ENCODE data around the gene S100A7A. TPM values are rescaled to one million over a fixed set of nuclear protein-coding genes. Genes with fewer than 3 reads are reported as not detected.

The S100A7A gene
- total and polyA plus RNA-seq, 2 of the 4 experiments (the other 2 are of a cell fraction): not detected

DNA sequence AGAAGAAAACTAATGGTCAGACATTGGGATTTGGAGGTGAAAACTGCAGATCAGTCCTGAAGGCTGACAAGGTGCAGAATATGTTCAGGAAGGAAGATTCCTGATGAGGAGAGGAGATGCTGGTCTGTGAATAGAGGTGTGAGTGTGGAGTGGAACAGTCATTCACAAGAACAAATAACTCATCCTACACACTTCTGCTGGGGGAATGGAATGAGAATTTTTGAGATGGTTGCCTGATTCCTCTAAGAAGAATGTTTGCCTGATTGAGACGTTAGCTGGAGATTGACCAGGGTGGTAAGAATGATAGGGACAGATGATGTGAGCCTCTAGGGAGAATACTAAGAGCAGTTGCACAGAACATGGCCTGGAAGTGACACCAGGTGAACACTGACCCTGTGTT, 40.1 kb downstream of the S100A7A start:
- Histone ChIP-seq H3K27me3 (ENCODE audit: control insufficient read depth, insufficient read depth, low read length) (peaks cover 4% of the 10 kb centered on the region; the same call in 1 of the 2 replicates), H2AFZ (replicated peaks; ENCODE audit: low read length, poor library complexity) (no peak overlapping the region), H2AK5ac (ENCODE audit: low read depth, low read length) (no peak overlapping the region), H3K27ac (ENCODE audit: insufficient read depth, low read length) (no peak overlapping the region), H2BK5ac (ENCODE audit: low read depth, low read length, poor library complexity, severe bottlenecking) (no peak overlapping the region), H3K4me2 (ENCODE audit: low read depth, low read length) (no peak overlapping the region), H3K4me1 (ENCODE audit: control insufficient read depth, insufficient read depth, low read length) (no peaks in the 10 kb centered on the region), H2AK9ac (replicated peaks; ENCODE audit: low read depth, low read length, poor library complexity) (no peak overlapping the region), H3K56ac (ENCODE audit: extremely low read depth, insufficient read depth, low read length) (no peak overlapping the region), H3K36me3 (ENCODE audit: control insufficient read depth, insufficient read depth, low read length) (no peaks in the 10 kb centered on the region), H4K20me1 (ENCODE audit: insufficient read depth, low read length) (no peaks in the 10 kb centered on the region), H2BK20ac (ENCODE audit: low read depth, low read length) (no peak overlapping the region), H4K91ac (ENCODE audit: insufficient read depth, low read depth, low read length) (no peak overlapping the region), H3K23ac (ENCODE audit: low read depth, low read length) (no peak overlapping the region), H2BK120ac (ENCODE audit: low read depth, low read length) (no peak overlapping the region), H3K4ac (ENCODE audit: low read depth, low read length) (no peak overlapping the region), H3K18ac (ENCODE audit: low read depth, low read length) (no peak overlapping the region), H4K8ac (ENCODE audit: low read depth in 2 of 2, low read length in 2 of 2) (no peak overlapping the region), H2BK15ac (ENCODE audit: low read depth, low read length) (no peak overlapping the region), H3K9ac (ENCODE audit: low read depth, low read length) (no peak overlapping the region), H3K14ac (replicated peaks; ENCODE audit: low read depth, low read length) (no peak overlapping the region), H4K5ac (ENCODE audit: low read depth, low read length) (no peak overlapping the region), H3K4me3 (ENCODE audit: insufficient read depth, low read depth, low read length) (no peak overlapping the region), H3K79me1 (ENCODE audit: low read depth in 1 of 2, low read length in 2 of 2) (no peaks in the 10 kb centered on the region), H3K9me1 (ENCODE audit: insufficient read depth, low read length) (no peaks in the 10 kb centered on the region), H3K9me3 (ENCODE audit: control insufficient read depth, insufficient read depth, low read length) (no peaks in the 10 kb centered on the region)
- 0% methylated on average over 1 of the region's 1 CpG; no CpG with 5 or more reads in 1 of the 2 experiments for WGBS, 2 experiments (ENCODE audit: extremely low coverage in 2 of 2, insufficient read length in 1 of 2)
- DNase-seq: no peak
- dilution Hi-C loops (cut with HindIII; ENCODE audit: low sequenced_read_pairs, unreplicated experiment) (no loop called here), intact Hi-C loops (cut with micrococcal nuclease) (no loop called here), in situ Hi-C loops (cut with MboI; ENCODE audit: low sequenced_read_pairs) (no loop called here)
- POLR2A ChIA-PET (ENCODE audit: unreplicated experiment): no interaction called here
- BruUV-seq (replicated peaks): no TSS peak
- TF ChIP-seq POLR2A (IDR thresholded peaks at IDR 0.05; ENCODE audit: low read depth, low read length): no peak
- TF ChIP-seq, protein P1, sequence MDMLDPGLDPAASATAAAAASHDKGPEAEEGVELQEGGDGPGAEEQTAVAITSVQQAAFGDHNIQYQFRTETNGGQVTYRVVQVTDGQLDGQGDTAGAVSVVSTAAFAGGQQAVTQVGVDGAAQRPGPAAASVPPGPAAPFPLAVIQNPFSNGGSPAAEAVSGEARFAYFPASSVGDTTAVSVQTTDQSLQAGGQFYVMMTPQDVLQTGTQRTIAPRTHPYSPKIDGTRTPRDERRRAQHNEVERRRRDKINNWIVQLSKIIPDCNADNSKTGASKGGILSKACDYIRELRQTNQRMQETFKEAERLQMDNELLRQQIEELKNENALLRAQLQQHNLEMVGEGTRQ (IDR thresholded peaks at IDR 0.05; ENCODE audit: low read depth, low read length): no peak
- TF ChIP-seq RAD21 (IDR thresholded peaks at IDR 0.05; ENCODE audit: low read length): no peak
- no peak for TF ChIP-seq NFE2L2 (IDR thresholded peaks at IDR 0.05; ENCODE audit: low read depth, low read length)
- TF ChIP-seq BHLHE40 (IDR thresholded peaks at IDR 0.05; ENCODE audit: low read depth, low read length): no peak
- no peak for TF ChIP-seq MXI1 (IDR thresholded peaks at IDR 0.05; ENCODE audit: borderline replicate concordance, low read depth, low read length)
- TF ChIP-seq SMC3 (IDR thresholded peaks at IDR 0.05; ENCODE audit: low read depth, low read length): no peak
- no peak for TF ChIP-seq MAFK (IDR thresholded peaks at IDR 0.05; ENCODE audit: low read depth, low read length)
- no peak for TF ChIP-seq FOS (IDR thresholded peaks at IDR 0.05; ENCODE audit: low read depth, low read length)
- TF ChIP-seq MAZ (IDR thresholded peaks at IDR 0.05; ENCODE audit: borderline replicate concordance, low read depth, low read length): no peak
- TF ChIP-seq, protein P2, sequence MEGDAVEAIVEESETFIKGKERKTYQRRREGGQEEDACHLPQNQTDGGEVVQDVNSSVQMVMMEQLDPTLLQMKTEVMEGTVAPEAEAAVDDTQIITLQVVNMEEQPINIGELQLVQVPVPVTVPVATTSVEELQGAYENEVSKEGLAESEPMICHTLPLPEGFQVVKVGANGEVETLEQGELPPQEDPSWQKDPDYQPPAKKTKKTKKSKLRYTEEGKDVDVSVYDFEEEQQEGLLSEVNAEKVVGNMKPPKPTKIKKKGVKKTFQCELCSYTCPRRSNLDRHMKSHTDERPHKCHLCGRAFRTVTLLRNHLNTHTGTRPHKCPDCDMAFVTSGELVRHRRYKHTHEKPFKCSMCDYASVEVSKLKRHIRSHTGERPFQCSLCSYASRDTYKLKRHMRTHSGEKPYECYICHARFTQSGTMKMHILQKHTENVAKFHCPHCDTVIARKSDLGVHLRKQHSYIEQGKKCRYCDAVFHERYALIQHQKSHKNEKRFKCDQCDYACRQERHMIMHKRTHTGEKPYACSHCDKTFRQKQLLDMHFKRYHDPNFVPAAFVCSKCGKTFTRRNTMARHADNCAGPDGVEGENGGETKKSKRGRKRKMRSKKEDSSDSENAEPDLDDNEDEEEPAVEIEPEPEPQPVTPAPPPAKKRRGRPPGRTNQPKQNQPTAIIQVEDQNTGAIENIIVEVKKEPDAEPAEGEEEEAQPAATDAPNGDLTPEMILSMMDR (conservative IDR thresholded peaks at IDR 0.05; ENCODE audit: low read depth, low read length): no peak
- TF ChIP-seq CHD1 (IDR thresholded peaks at IDR 0.05; ENCODE audit: low read depth, low read length): no peak
- TF ChIP-seq RCOR1 (IDR thresholded peaks at IDR 0.05; ENCODE audit: insufficient replicate concordance, low read length): no peak
- TF ChIP-seq, protein P3, sequence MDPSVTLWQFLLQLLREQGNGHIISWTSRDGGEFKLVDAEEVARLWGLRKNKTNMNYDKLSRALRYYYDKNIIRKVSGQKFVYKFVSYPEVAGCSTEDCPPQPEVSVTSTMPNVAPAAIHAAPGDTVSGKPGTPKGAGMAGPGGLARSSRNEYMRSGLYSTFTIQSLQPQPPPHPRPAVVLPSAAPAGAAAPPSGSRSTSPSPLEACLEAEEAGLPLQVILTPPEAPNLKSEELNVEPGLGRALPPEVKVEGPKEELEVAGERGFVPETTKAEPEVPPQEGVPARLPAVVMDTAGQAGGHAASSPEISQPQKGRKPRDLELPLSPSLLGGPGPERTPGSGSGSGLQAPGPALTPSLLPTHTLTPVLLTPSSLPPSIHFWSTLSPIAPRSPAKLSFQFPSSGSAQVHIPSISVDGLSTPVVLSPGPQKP (IDR thresholded peaks at IDR 0.05; ENCODE audit: borderline replicate concordance, low read depth, low read length): no peak
- TF ChIP-seq CEBPB (IDR thresholded peaks at IDR 0.05; ENCODE audit: low read depth, low read length): no peak
- no peak for TF ChIP-seq RFX5 (IDR thresholded peaks at IDR 0.05; ENCODE audit: low read depth, low read length)
- no peak for ATAC-seq (ENCODE audit: low read depth)
- CTCF ChIA-PET: no interaction called here

Data from IMR-90 (cell line).